CD8-positive, alpha-beta memory T cell (primary cell): ENCODE measurements around the gene PRKG1. TPM values are rescaled to one million over a fixed set of nuclear protein-coding genes. Genes with fewer than 3 reads are reported as not detected.

ENCODE experiments used
- CTCF ChIA-PET: fragments of 350-600 bp; sonication (Branson Sonifier 250); formaldehyde crosslinking; loops from one replicate; lab custom pipeline; 2021; ENCODE audit warnings: antibody characterized with exemption; lab: Charles Lee
- POLR2A ChIA-PET: fragments of 350-600 bp; sonication (Branson Sonifier 250); formaldehyde crosslinking; loops from one replicate; lab custom pipeline; 2021; ENCODE audit warnings: antibody characterized with exemption; lab: Charles Lee
- DNase-seq, 5 donors: peaks; one replicate each; pipeline versions ENCODE4 v3.0.0 to v3.0.0-alpha.2; 2020 to 2022; ENCODE audit warnings: mixed read lengths in 1 of 5
- H3K27ac ChIP-seq: one replicate; pipeline ENCODE4 v1.7.0; 2013; ENCODE audit warnings: low read depth, mild to moderate bottlenecking, low read length, moderate library complexity
- H3K27me3 ChIP-seq: 2 replicates; pipeline ENCODE4 v1.7.0; 2013; ENCODE audit warnings: low read length, mild to moderate bottlenecking; ENCODE audit not compliant: insufficient read depth, poor library complexity, severe bottlenecking
- H3K36me3 ChIP-seq: 2 replicates; pipeline ENCODE4 v1.7.0; 2013; ENCODE audit warnings: mild to moderate bottlenecking, low read length, moderate library complexity; ENCODE audit not compliant: insufficient read depth
- H3K4me1 ChIP-seq: 2 replicates; pipeline ENCODE4 v1.7.0; 2013; ENCODE audit warnings: mild to moderate bottlenecking, low read length, moderate library complexity; ENCODE audit not compliant: insufficient read depth
- H3K4me3 ChIP-seq: 2 replicates; pipeline ENCODE4 v1.7.0; 2013; ENCODE audit warnings: mild to moderate bottlenecking, low read length
- H3K9me3 ChIP-seq: 2 replicates; pipeline ENCODE4 v1.7.0; 2013; ENCODE audit warnings: mild to moderate bottlenecking, low read length
- H3K27ac Mint-ChIP-seq, 8 donors: one replicate each; pipeline ENCODE4 v1.8.0; 2020 to 2021; ENCODE audit warnings: mixed read lengths in 8 of 8, mild to moderate bottlenecking in 6 of 8, inconsistent platforms in 3 of 8, moderate library complexity in 3 of 8
- H3K27me3 Mint-ChIP-seq, 2 donors: one replicate each; pipeline ENCODE4 v1.8.0; 2020 to 2021; ENCODE audit warnings: mixed read lengths in 2 of 2, mild to moderate bottlenecking in 1 of 2, moderate library complexity in 1 of 2
- H3K36me3 Mint-ChIP-seq, 3 donors: one replicate each; pipeline ENCODE4 v1.8.0; 2020 to 2021; ENCODE audit warnings: mixed read lengths in 3 of 3, inconsistent platforms in 1 of 3, mild to moderate bottlenecking in 1 of 3
- H3K4me1 Mint-ChIP-seq, 3 donors: one replicate each; pipeline ENCODE4 v1.8.0; 2020 to 2021; ENCODE audit warnings: mixed read lengths in 3 of 3, inconsistent platforms in 1 of 3, mild to moderate bottlenecking in 1 of 3
- H3K4me3 Mint-ChIP-seq, 7 donors: one replicate each; pipeline ENCODE4 v1.8.0; 2020 to 2021; ENCODE audit warnings: mixed read lengths in 7 of 7, mild to moderate bottlenecking in 6 of 7, moderate library complexity in 4 of 7, inconsistent platforms in 2 of 7
- H3K9me3 Mint-ChIP-seq, 5 donors: one replicate each; pipeline ENCODE4 v1.8.0; 2020 to 2022; ENCODE audit warnings: mixed read lengths in 5 of 5, mild to moderate bottlenecking in 3 of 5, moderate library complexity in 2 of 5, inconsistent platforms in 1 of 5
- polyA plus RNA-seq: library from polyadenylated mRNA; unstranded; fragments of 300-500 nt; fragmentation: Illumina TruSeq; gene quantifications from one replicate; pipeline ENCODE4 v1.2.3, GENCODE V29; 2021
- total RNA-seq, 2 experiments: library from RNA; stranded (reverse); gene quantifications; one replicate each; pipeline ENCODE4 v1.2.3, GENCODE V29; 2021

Gene PRKG1
- total and polyA plus RNA-seq, 3 experiments from 2014 or later = not detected

GRCh38 chr10:51918440-51918839 is 844.2 kb downstream of the PRKG1 start:
- Mint-ChIP-seq H3K4me3 (no peak overlapping the region), H3K27me3 (no peaks in the 10 kb centered on the region)
- CTCF ChIA-PET = no interaction called here

GRCh38 chr10:51918884-51919325 is 844.6 kb downstream of the PRKG1 start:
- no peak overlapping the region for H3K4me3 Mint-ChIP-seq
- H3K27me3 Mint-ChIP-seq = no peaks in the 10 kb centered on the region
- no peak overlapping the region for H3K27ac ChIP-seq
- no peak overlapping the region for H3K4me3 ChIP-seq
- DNase-seq = no peak
- no peaks in the 10 kb centered on the region for H3K36me3 Mint-ChIP-seq
- no peaks in the 10 kb centered on the region for H3K9me3 Mint-ChIP-seq
- no peaks in the 10 kb centered on the region for H3K9me3 ChIP-seq
- no peaks in the 10 kb centered on the region for H3K36me3 ChIP-seq
- POLR2A ChIA-PET = no interaction called here
- H3K27ac Mint-ChIP-seq = no peak overlapping the region
- no peaks in the 10 kb centered on the region for H3K27me3 ChIP-seq
- CTCF ChIA-PET = no interaction called here
- no peaks in the 10 kb centered on the region for H3K4me1 Mint-ChIP-seq
- no peaks in the 10 kb centered on the region for H3K4me1 ChIP-seq

More at GRCh38 chr10:51918440-51918839, 844.2 kb downstream of the PRKG1 start:
- Mint-ChIP-seq H3K36me3 (no peaks in the 10 kb centered on the region), H3K9me3 (no peaks in the 10 kb centered on the region), H3K4me1 (no peaks in the 10 kb centered on the region), H3K27ac (no peak overlapping the region)
- POLR2A ChIA-PET = no interaction called here
- H3K4me1 ChIP-seq = no peaks in the 10 kb centered on the region
- H3K9me3 ChIP-seq = no peaks in the 10 kb centered on the region
- no peak overlapping the region for H3K4me3 ChIP-seq
- no peak overlapping the region for H3K27ac ChIP-seq
- H3K36me3 ChIP-seq = no peaks in the 10 kb centered on the region
- H3K27me3 ChIP-seq = no peaks in the 10 kb centered on the region
- no peak for DNase-seq

GRCh38 chr10:51920672-51921071 is 846.4 kb downstream of the PRKG1 start:
- no peaks in the 10 kb centered on the region for H3K4me1 Mint-ChIP-seq
- no peak overlapping the region for H3K27ac Mint-ChIP-seq
- Histone ChIP-seq H3K27ac (no peak overlapping the region), H3K4me3 (no peak overlapping the region), H3K4me1 (no peaks in the 10 kb centered on the region), H3K9me3 (no peaks in the 10 kb centered on the region), H3K36me3 (no peaks in the 10 kb centered on the region), H3K27me3 (no peaks in the 10 kb centered on the region)
- no peaks in the 10 kb centered on the region for H3K36me3 Mint-ChIP-seq
- DNase-seq = no peak
- H3K9me3 Mint-ChIP-seq = peaks cover 0 to 3% (median 0%) of the 10 kb centered on the region in 5 donors
- H3K4me3 Mint-ChIP-seq = no peak overlapping the region
- ChIA-PET POLR2A (no interaction called here), CTCF (no interaction called here)
- H3K27me3 Mint-ChIP-seq = no peaks in the 10 kb centered on the region

GRCh38 chr10:51924359-51924758 is 850.1 kb downstream of the PRKG1 start:
- H3K36me3 ChIP-seq = no peaks in the 10 kb centered on the region
- H3K9me3 ChIP-seq = no peaks in the 10 kb centered on the region
- no peaks in the 10 kb centered on the region for H3K27me3 ChIP-seq
- ChIA-PET POLR2A (no interaction called here), CTCF (no interaction called here)
- no peak for DNase-seq
- no peak overlapping the region for H3K27ac ChIP-seq
- H3K27me3 Mint-ChIP-seq = no peaks in the 10 kb centered on the region
- H3K4me3 Mint-ChIP-seq = no peak overlapping the region
- no peaks in the 10 kb centered on the region for H3K36me3 Mint-ChIP-seq
- no peak overlapping the region for H3K27ac Mint-ChIP-seq
- H3K4me1 ChIP-seq = no peaks in the 10 kb centered on the region
- H3K9me3 Mint-ChIP-seq = peaks cover 0 to 3% (median 0%) of the 10 kb centered on the region in 5 donors
- H3K4me3 ChIP-seq = no peak overlapping the region
- H3K4me1 Mint-ChIP-seq = no peaks in the 10 kb centered on the region

- no peaks in the 10 kb centered on the region for H3K4me1 ChIP-seq
- Mint-ChIP-seq H3K27ac (no peak overlapping the region), H3K4me1 (no peaks in the 10 kb centered on the region), H3K27me3 (no peaks in the 10 kb centered on the region), H3K36me3 (no peaks in the 10 kb centered on the region), H3K4me3 (no peak overlapping the region), H3K9me3 (peaks cover 0 to 3% (median 2%) of the 10 kb centered on the region in 5 donors)
- no peaks in the 10 kb centered on the region for H3K9me3 ChIP-seq
- H3K36me3 ChIP-seq = no peaks in the 10 kb centered on the region
- ChIA-PET CTCF (no interaction called here), POLR2A (no interaction called here)
- no peak for DNase-seq
- no peaks in the 10 kb centered on the region for H3K27me3 ChIP-seq
- H3K4me3 ChIP-seq = no peak overlapping the region
- no peak overlapping the region for H3K27ac ChIP-seq
These were observed 852.0 kb downstream of the PRKG1 start for GRCh38 chr10:51926337-51926736.

GRCh38 chr10:51928162-51928561 is 853.9 kb downstream of the PRKG1 start:
- DNase-seq = no peak
- no peaks in the 10 kb centered on the region for H3K4me1 ChIP-seq
- Mint-ChIP-seq H3K4me1 (no peaks in the 10 kb centered on the region), H3K9me3 (peaks cover 0 to 3% (median 2%) of the 10 kb centered on the region in 5 donors), H3K27me3 (no peaks in the 10 kb centered on the region), H3K4me3 (no peak overlapping the region), H3K27ac (no peak overlapping the region), H3K36me3 (no peaks in the 10 kb centered on the region)
- CTCF ChIA-PET = no interaction called here
- H3K36me3 ChIP-seq = no peaks in the 10 kb centered on the region
- H3K27me3 ChIP-seq = no peaks in the 10 kb centered on the region
- POLR2A ChIA-PET = no interaction called here
- no peak overlapping the region for H3K4me3 ChIP-seq
- no peak overlapping the region for H3K27ac ChIP-seq
- no peaks in the 10 kb centered on the region for H3K9me3 ChIP-seq

- CTCF ChIA-PET = no interaction called here
- H3K27ac Mint-ChIP-seq = no peak overlapping the region
- H3K36me3 Mint-ChIP-seq = no peaks in the 10 kb centered on the region
- no peak for DNase-seq
- H3K4me3 Mint-ChIP-seq = no peak overlapping the region
- H3K4me1 ChIP-seq = no peaks in the 10 kb centered on the region
- no peaks in the 10 kb centered on the region for H3K9me3 ChIP-seq
- H3K27me3 ChIP-seq = no peaks in the 10 kb centered on the region
- POLR2A ChIA-PET = no interaction called here
- H3K27me3 Mint-ChIP-seq = no peaks in the 10 kb centered on the region
- H3K4me1 Mint-ChIP-seq = no peaks in the 10 kb centered on the region
- H3K9me3 Mint-ChIP-seq = peaks cover 0 to 3% (median 0%) of the 10 kb centered on the region in 5 donors
- H3K4me3 ChIP-seq = no peak overlapping the region
- H3K27ac ChIP-seq = no peak overlapping the region
- no peaks in the 10 kb centered on the region for H3K36me3 ChIP-seq
These were observed 858.2 kb downstream of the PRKG1 start for GRCh38 chr10:51932530-51932929.

- ChIA-PET CTCF (no interaction called here), POLR2A (no interaction called here)
- H3K9me3 Mint-ChIP-seq = peaks cover 0 to 3% (median 0%) of the 10 kb centered on the region in 5 donors
- H3K27ac Mint-ChIP-seq = no peak overlapping the region
- no peaks in the 10 kb centered on the region for H3K36me3 ChIP-seq
- H3K27me3 Mint-ChIP-seq = no peaks in the 10 kb centered on the region
- H3K4me3 Mint-ChIP-seq = no peak overlapping the region
- no peaks in the 10 kb centered on the region for H3K9me3 ChIP-seq
- no peaks in the 10 kb centered on the region for H3K36me3 Mint-ChIP-seq
- no peak overlapping the region for H3K27ac ChIP-seq
- H3K4me3 ChIP-seq = no peak overlapping the region
- no peaks in the 10 kb centered on the region for H3K4me1 Mint-ChIP-seq
- H3K27me3 ChIP-seq = no peaks in the 10 kb centered on the region
- no peaks in the 10 kb centered on the region for H3K4me1 ChIP-seq
- DNase-seq = no peak
These were observed 860.1 kb downstream of the PRKG1 start for GRCh38 chr10:51934373-51934772.

- CTCF ChIA-PET = no interaction called here
- H3K4me3 ChIP-seq = no peak overlapping the region
- POLR2A ChIA-PET = no interaction called here
- no peaks in the 10 kb centered on the region for H3K4me1 ChIP-seq
- no peaks in the 10 kb centered on the region for H3K4me1 Mint-ChIP-seq
- H3K36me3 ChIP-seq = no peaks in the 10 kb centered on the region
- no peaks in the 10 kb centered on the region for H3K36me3 Mint-ChIP-seq
- H3K9me3 Mint-ChIP-seq = no peaks in the 10 kb centered on the region
- H3K27me3 ChIP-seq = no peaks in the 10 kb centered on the region
- no peak overlapping the region for H3K4me3 Mint-ChIP-seq
- H3K27me3 Mint-ChIP-seq = no peaks in the 10 kb centered on the region
- no peak overlapping the region for H3K27ac ChIP-seq
- DNase-seq = no peak
- H3K9me3 ChIP-seq = no peaks in the 10 kb centered on the region
- no peak overlapping the region for H3K27ac Mint-ChIP-seq
These were observed 861.1 kb downstream of the PRKG1 start for GRCh38 chr10:51935341-51935740.
